Body of pancreas (tissue), 4 donors: ENCODE measurements around the gene SYT2. TPM values are rescaled to one million over a fixed set of nuclear protein-coding genes. Genes with fewer than 3 reads are reported as not detected.
"Not testable (repeated sequence)": the region's sequence is repeated elsewhere in the genome, so short reads cannot be mapped to it uniquely, and the experiment has no call there.

Source experiments
- ATAC-seq: fragments of 150-250 bp; one replicate; pipeline ENCODE4 v1.9.1; 2016
- DNase-seq, 4 donors: peaks; one replicate each; pipeline ENCODE4 v3.0.0-alpha.2; 2019
- H3K27ac ChIP-seq, 4 donors: fragments of 200-600 bp; sonication (generic); 1 replicate in 3 of 4; 2 replicates in 1 of 4; pipeline versions ENCODE4 v1.5.1 to v1.6.1; 2016 to 2019; ENCODE audit warnings: mild to moderate bottlenecking in 1 of 4, mixed read lengths in 1 of 4, moderate library complexity in 1 of 4
- H3K27me3 ChIP-seq, 2 donors: fragments of 200-600 bp; sonication (generic); one replicate each; pipeline ENCODE4 v1.6.0; 2016; ENCODE audit warnings: mild to moderate bottlenecking in 1 of 2
- H3K36me3 ChIP-seq, 2 donors: fragments of 200-600 bp; sonication (generic); replicated peaks in 1 of 2; 2 replicates each; pipeline ENCODE4 v1.5.1; 2016; ENCODE audit warnings: low read depth in 2 of 2; ENCODE audit not compliant: insufficient read depth in 1 of 2
- H3K4me1 ChIP-seq: fragments of 200-600 bp; sonication (generic); one replicate; pipeline ENCODE4 v1.6.0; 2016
- H3K4me3 ChIP-seq, 2 donors: fragments of 200-600 bp; sonication (generic); 1 replicate in 1 of 2; 2 replicates in 1 of 2; pipeline ENCODE4 v1.5.1; 2016 to 2019
- H3K9me3 ChIP-seq, 3 donors: fragments of 200-600 bp; sonication (generic); 1 replicate in 2 of 3; 2 replicates in 1 of 3; pipeline ENCODE4 v1.5.1; 2016
- CTCF ChIP-seq, 7 experiments: fragments of 450-650 bp in 4 of 7; fragments of 200-600 bp in 3 of 7; sonication (generic) in 3 of 7; IDR thresholded peaks; one replicate each; pipeline ENCODE4 v1.5.1; 2016 to 2019; ENCODE audit warnings: antibody characterized with exemption in 7 of 7
- POLR2A ChIP-seq, 3 donors: fragments of 450-650 bp; IDR thresholded peaks; one replicate each; pipeline ENCODE4 v1.6.1; 2016; ENCODE audit warnings: antibody characterized with exemption in 3 of 3, mild to moderate bottlenecking in 2 of 3
- WGBS, 2 donors: methylation state at CpG; one replicate each; pipeline ENCODE4 v1.1.5; 2017; 5-methylcytosine and 5-hydroxymethylcytosine counted together
- intact Hi-C: fragments of 100-400 bp; cut with DNase I; formaldehyde crosslinking; loops from one replicate; pipeline ENCODE4 v1.15.1; 2023
- total RNA-seq, 2 donors: library from RNA; depleted of rRNA; stranded (reverse); fragments of >200 nt; gene quantifications; one replicate each; pipeline ENCODE4 v1.1.0, GENCODE V29; 2016

The SYT2 gene
- total RNA-seq, 2 donors from 2014 or later, result not detected

GRCh38 chr1:202716654-202717053 lies 6.4 kb upstream of the SYT2 start:
- intact Hi-C loops, result loop anchor here (5.0 kb wide), 1 partner anchor 374 kb away; the partner anchor contains the start of gene UBE2T
- Histone ChIP-seq H3K36me3 (no peaks in the 10 kb centered on the region), H3K4me3 (no peak overlapping the region), H3K27me3 (no peaks in the 10 kb centered on the region), H3K4me1 (no peaks in the 10 kb centered on the region), H3K27ac (no peak overlapping the region), H3K9me3 (no peaks in the 10 kb centered on the region)
- WGBS, 2 donors, result 73 to 79% methylated on average over 2 of the region's 2 CpGs
- DNase-seq, result no peak
- TF ChIP-seq CTCF (IDR thresholded peaks at IDR 0.05) (no peak), POLR2A (IDR thresholded peaks at IDR 0.05) (no peak)
- no peak for ATAC-seq

- DNase-seq, H3K36me3 ChIP-seq, H3K4me3 ChIP-seq, ATAC-seq, H3K27ac ChIP-seq, H3K9me3 ChIP-seq, H3K27me3 ChIP-seq: not testable (repeated sequence)
- intact Hi-C loops, result loop anchor here (5.0 kb wide), 1 partner anchor 522 kb away; the partner anchor contains the start of gene LGR6
- H3K4me1 ChIP-seq, result peaks cover 16% of the 10 kb centered on the region
- 71 to 87% methylated on average over 1 of the region's 1 CpG for WGBS, 2 donors
These were observed 3.9 kb upstream of the SYT2 start for GRCh38 chr1:202714202-202714601.

- Histone ChIP-seq H3K27me3 (peaks cover 0 to 17% of the 10 kb centered on the region in 2 donors), H3K4me3 (no peak overlapping the region), H3K36me3 (no peaks in the 10 kb centered on the region), H3K27ac (no peak overlapping the region), H3K4me1 (peaks cover 17% of the 10 kb centered on the region), H3K9me3 (no peaks in the 10 kb centered on the region)
- intact Hi-C loops, result loop anchor here (5.0 kb wide), 1 partner anchor 521 kb away; the partner anchor contains the start of gene LGR6
- 46 to 51% methylated on average over 4 of the region's 4 CpGs for WGBS, 2 donors
- no peak for ATAC-seq
- no peak for TF ChIP-seq CTCF (IDR thresholded peaks at IDR 0.05)
- TF ChIP-seq POLR2A (IDR thresholded peaks at IDR 0.05), result no peak
- DNase-seq, result no peak
These were observed 2.9 kb upstream of the SYT2 start for GRCh38 chr1:202713110-202713509.

GRCh38 chr1:202711949-202712635 lies 1.8 kb upstream of the SYT2 start:
- H3K9me3 ChIP-seq, result no peaks in the 10 kb centered on the region
- ATAC-seq, result no peak
- intact Hi-C loops, result loop anchor here (5.0 kb wide), 1 partner anchor 520 kb away; the partner anchor contains the start of gene LGR6
- H3K27me3 ChIP-seq, result peaks cover 0 to 27% of the 10 kb centered on the region in 2 donors
- H3K4me3 ChIP-seq, result no peak overlapping the region
- no peak for TF ChIP-seq POLR2A (IDR thresholded peaks at IDR 0.05)
- TF ChIP-seq CTCF (IDR thresholded peaks at IDR 0.05), result no peak
- DNase-seq, result no peak
- H3K4me1 ChIP-seq, result peaks cover 17% of the 10 kb centered on the region
- 65 to 83% methylated on average over 6 to 9 of the region's 9 CpGs for WGBS, 2 donors
- no peaks in the 10 kb centered on the region for H3K36me3 ChIP-seq
- no peak overlapping the region for H3K27ac ChIP-seq

GRCh38 chr1:202709276-202710041 lies 795 bp downstream of the SYT2 start:
- Histone ChIP-seq H3K4me3 (no peak overlapping the region), H3K9me3 (no peaks in the 10 kb centered on the region), H3K36me3 (no peaks in the 10 kb centered on the region), H3K4me1 (peaks cover 17% of the 10 kb centered on the region), H3K27ac (no peak overlapping the region), H3K27me3 (peaks cover 0 to 27% of the 10 kb centered on the region in 2 donors)
- intact Hi-C loops, result loop anchor here (5.0 kb wide), 1 partner anchor 517 kb away; the partner anchor contains the start of gene LGR6
- DNase-seq (peak in 1 of 4 donors; percentile 11), ATAC-seq (no peak)
- WGBS, 2 donors, result 4 to 5% methylated on average over 15 to 34 of the region's 34 CpGs
- TF ChIP-seq CTCF (IDR thresholded peaks at IDR 0.05) (no peak), POLR2A (IDR thresholded peaks at IDR 0.05) (no peak)
